ENCODE results near the gene IVD. TPM values are rescaled to one million over a fixed set of nuclear protein-coding genes. Genes with fewer than 3 reads are reported as not detected.

Gene IVD
- total and polyA plus RNA-seq, 9 of the 15 experiments (the other 6 are each of a cell fraction or from before 2014, with no cell fraction given): 0.15 to 4.5 (median 2.4) TPM

DNA sequence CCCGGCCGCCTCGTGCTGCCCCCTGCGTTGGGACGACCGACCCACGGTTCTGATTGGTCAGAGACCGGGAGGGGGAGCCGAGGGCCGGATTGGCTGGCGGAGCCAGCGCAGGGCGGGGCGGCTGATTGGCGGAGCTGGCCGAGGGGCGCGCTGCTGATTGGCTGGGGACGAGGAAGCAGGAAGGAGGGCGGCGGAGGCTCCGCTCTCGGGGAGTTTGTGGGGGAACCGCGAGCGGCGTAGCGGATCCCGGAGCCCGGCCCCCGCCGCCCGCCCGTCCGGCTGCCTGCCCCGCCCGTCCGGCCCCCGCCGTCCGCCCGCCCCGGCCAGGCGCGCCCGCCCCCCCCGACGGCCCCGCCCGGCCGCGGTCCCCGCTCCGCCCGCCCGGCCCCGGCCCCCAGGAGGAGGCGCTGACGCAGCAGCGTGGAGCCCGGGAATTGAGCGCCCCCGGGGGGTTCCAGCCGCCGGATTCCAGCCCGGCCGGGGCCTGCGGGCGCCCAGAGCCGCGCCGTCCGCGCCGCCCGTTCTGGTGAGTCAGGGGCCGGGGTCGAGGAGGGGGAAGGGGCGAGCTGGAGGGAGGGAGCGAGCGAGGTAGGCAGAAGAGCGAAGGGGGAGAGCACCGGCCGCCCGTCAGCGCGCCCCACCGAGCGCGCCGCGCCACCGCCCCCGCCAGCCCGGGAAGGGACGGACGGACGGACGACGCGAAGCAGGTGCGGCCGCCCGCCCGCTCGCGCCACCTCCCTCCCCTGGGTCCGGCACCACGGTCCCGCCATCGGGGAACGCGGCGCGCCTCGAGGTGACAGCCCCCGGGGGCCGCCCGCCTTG lies 35.4 kb downstream of the IVD start, which contains the start of gene BAHD1 (continued):
- TF ChIP-seq, protein P1, sequence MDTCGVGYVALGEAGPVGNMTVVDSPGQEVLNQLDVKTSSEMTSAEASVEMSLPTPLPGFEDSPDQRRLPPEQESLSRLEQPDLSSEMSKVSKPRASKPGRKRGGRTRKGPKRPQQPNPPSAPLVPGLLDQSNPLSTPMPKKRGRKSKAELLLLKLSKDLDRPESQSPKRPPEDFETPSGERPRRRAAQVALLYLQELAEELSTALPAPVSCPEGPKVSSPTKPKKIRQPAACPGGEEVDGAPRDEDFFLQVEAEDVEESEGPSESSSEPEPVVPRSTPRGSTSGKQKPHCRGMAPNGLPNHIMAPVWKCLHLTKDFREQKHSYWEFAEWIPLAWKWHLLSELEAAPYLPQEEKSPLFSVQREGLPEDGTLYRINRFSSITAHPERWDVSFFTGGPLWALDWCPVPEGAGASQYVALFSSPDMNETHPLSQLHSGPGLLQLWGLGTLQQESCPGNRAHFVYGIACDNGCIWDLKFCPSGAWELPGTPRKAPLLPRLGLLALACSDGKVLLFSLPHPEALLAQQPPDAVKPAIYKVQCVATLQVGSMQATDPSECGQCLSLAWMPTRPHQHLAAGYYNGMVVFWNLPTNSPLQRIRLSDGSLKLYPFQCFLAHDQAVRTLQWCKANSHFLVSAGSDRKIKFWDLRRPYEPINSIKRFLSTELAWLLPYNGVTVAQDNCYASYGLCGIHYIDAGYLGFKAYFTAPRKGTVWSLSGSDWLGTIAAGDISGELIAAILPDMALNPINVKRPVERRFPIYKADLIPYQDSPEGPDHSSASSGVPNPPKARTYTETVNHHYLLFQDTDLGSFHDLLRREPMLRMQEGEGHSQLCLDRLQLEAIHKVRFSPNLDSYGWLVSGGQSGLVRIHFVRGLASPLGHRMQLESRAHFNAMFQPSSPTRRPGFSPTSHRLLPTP (IDR thresholded peaks at IDR 0.05; ENCODE audit: borderline replicate concordance, extremely low read depth, insufficient read length): no peak
- no peak for TF ChIP-seq CAMTA2 (CRISPR knock-in tag; conservative IDR thresholded peaks at IDR 0.05)
- TF ChIP-seq PHTF2 (CRISPR knock-in tag; IDR thresholded peaks at IDR 0.05): no peak
- TF ChIP-seq, protein P2, sequence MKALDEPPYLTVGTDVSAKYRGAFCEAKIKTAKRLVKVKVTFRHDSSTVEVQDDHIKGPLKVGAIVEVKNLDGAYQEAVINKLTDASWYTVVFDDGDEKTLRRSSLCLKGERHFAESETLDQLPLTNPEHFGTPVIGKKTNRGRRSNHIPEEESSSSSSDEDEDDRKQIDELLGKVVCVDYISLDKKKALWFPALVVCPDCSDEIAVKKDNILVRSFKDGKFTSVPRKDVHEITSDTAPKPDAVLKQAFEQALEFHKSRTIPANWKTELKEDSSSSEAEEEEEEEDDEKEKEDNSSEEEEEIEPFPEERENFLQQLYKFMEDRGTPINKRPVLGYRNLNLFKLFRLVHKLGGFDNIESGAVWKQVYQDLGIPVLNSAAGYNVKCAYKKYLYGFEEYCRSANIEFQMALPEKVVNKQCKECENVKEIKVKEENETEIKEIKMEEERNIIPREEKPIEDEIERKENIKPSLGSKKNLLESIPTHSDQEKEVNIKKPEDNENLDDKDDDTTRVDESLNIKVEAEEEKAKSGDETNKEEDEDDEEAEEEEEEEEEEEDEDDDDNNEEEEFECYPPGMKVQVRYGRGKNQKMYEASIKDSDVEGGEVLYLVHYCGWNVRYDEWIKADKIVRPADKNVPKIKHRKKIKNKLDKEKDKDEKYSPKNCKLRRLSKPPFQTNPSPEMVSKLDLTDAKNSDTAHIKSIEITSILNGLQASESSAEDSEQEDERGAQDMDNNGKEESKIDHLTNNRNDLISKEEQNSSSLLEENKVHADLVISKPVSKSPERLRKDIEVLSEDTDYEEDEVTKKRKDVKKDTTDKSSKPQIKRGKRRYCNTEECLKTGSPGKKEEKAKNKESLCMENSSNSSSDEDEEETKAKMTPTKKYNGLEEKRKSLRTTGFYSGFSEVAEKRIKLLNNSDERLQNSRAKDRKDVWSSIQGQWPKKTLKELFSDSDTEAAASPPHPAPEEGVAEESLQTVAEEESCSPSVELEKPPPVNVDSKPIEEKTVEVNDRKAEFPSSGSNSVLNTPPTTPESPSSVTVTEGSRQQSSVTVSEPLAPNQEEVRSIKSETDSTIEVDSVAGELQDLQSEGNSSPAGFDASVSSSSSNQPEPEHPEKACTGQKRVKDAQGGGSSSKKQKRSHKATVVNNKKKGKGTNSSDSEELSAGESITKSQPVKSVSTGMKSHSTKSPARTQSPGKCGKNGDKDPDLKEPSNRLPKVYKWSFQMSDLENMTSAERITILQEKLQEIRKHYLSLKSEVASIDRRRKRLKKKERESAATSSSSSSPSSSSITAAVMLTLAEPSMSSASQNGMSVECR (CRISPR knock-in tag; IDR thresholded peaks at IDR 0.05): 0 out of 2 replicates have a peak, but pooled peaks have one; percentile 14
- TF ChIP-seq, protein P3, sequence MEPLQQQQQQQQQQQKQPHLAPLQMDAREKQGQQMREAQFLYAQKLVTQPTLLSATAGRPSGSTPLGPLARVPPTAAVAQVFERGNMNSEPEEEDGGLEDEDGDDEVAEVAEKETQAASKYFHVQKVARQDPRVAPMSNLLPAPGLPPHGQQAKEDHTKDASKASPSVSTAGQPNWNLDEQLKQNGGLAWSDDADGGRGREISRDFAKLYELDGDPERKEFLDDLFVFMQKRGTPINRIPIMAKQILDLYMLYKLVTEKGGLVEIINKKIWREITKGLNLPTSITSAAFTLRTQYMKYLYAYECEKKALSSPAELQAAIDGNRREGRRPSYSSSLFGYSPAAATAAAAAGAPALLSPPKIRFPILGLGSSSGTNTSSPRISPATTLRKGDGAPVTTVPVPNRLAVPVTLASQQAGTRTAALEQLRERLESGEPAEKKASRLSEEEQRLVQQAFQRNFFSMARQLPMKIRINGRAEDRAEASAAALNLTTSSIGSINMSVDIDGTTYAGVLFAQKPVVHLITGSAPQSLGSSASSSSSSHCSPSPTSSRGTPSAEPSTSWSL (CRISPR knock-in tag; IDR thresholded peaks at IDR 0.05; ENCODE audit: borderline replicate concordance): no peak
- TF ChIP-seq EGR1 (conservative IDR thresholded peaks at IDR 0.05): peak; percentile 32; the same call in 1 of the 2 replicates
- TF ChIP-seq MAZ (CRISPR knock-in tag; conservative IDR thresholded peaks at IDR 0.05 in 1 of 2, IDR thresholded peaks at IDR 0.05 in 1 of 2): peak; percentile 49 to 85
- TF ChIP-seq, protein P4, sequence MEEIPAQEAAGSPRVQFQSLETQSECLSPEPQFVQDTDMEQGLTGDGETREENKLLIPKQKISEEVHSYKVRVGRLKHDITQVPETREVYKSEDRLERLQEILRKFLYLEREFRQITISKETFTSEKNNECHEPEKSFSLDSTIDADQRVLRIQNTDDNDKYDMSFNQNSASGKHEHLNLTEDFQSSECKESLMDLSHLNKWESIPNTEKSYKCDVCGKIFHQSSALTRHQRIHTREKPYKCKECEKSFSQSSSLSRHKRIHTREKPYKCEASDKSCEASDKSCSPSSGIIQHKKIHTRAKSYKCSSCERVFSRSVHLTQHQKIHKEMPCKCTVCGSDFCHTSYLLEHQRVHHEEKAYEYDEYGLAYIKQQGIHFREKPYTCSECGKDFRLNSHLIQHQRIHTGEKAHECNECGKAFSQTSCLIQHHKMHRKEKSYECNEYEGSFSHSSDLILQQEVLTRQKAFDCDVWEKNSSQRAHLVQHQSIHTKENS (CRISPR knock-in tag; IDR thresholded peaks at IDR 0.05): no peak
- peak; percentile 97 for TF ChIP-seq RBM25 (IDR thresholded peaks at IDR 0.05; ENCODE audit: low read depth, low read length, severe bottlenecking)
- TF ChIP-seq NCOA6 (IDR thresholded peaks at IDR 0.05): peak; percentile 47; the same call in 1 of the 2 replicates
